NCI-H187 treated with DMSO at 0.1 percent for 48 hours (cell line): ENCODE data around the gene ETV4.

ENCODE experiments used
- DNase-seq: peaks from one replicate; lab custom pipeline; 2025; lab: John Stamatoyannopoulos, UW

ETV4 gene

DNA sequence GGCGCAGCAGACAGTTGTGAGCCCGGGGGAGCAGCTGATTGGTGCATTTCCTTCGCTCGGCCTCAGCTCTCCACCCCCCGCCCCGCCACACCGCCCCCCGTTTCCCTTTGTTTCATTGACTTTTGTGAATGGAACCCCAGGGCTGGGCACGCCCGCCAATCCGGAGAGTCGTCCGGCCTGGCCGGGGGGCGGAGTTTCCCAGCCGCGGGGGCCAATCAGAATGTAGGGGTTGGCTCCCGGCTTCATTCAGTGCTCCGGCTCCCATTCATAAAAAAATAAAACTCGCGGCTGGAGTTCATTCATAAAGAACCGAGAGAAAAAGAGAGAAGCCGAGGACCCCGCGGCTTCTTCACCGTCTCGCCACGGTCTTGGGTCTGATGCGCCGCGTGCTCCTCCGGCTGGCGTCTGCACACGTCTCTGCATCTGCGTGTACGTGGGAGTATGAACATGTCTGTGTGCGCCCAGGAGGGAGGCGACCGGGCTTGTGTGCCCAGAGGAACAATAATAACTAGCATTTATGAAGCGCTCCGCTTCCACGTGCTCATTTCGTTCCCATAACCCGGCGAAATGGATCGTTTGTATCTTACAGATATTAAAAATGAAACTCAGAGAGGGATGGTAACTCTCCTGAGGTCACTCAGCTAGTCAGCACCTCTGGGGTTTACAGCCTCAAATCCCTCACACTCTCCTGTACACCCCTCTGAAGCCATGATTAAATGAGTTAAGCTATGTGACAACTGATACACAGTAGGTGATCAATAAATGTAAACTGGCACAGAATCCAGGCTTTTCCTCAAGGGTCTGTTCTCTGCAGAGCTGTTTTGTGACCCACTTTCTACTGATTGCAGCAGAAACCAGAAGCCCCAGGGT lies at the start of gene ETV4:
Gene ETV4 (minus strand): TSS at position 22 of the 870 bp plus-strand sequence. CDS start 723 bp downstream, outside the sequence.
- DNase-seq: no peak

DNA sequence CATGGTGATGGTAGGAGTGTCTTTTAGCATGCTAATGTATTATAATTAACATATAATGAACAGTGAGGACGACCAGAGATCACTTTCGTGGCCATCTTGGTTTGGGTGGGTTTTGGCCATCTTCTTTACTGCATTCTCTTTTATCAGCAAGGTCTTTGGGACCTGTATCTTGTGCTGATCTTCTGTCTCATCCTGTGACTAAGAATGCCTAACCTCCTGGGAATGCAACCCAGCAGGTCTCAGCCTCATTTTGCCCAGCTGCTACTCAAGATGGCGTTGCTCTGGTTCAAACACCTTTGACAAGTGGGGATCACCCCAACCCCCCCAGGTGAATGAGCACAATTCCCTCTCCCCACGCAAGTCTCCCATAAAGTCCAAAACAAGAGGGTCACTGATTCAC lies 49.3 kb upstream of the ETV4 start:
- no peak for DNase-seq

DNA sequence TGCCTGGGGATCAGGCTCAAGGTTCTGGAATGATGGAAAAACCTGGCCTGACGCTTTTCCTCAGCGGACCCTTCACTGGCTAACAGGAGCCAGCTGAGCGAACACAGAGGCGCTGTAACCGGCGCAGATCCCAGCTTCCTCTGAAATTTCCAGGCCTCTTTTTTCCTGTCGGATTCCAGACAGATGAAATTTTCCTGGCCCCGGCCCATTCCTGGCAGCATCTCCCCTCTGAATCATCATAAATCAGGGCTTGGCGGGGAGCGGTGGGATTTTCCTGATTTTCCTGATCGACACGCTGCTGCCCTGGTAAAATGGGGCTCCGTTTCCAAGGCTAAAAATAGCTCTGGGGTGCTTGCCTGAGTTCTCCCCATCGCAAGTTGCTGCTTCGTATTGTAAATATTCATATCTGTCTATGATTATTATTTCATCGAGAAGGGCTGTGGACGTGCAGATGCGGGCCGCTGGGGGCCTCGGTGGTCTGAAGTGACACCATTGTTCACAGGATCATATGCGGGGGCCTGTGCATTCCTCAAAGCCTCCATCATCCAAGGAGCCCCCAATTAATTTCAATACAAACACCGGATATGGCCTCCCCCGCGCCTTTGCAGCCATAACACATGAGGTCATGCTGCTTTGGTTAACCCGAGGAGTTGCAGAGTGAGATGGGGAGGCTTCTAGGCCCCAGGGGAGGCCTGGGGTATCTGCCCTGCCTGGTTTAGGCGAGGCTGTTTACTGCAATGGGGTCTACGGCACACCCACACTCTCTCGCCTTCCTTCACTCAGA lies 45.8 kb upstream of the ETV4 start:
- no peak for DNase-seq

DNA sequence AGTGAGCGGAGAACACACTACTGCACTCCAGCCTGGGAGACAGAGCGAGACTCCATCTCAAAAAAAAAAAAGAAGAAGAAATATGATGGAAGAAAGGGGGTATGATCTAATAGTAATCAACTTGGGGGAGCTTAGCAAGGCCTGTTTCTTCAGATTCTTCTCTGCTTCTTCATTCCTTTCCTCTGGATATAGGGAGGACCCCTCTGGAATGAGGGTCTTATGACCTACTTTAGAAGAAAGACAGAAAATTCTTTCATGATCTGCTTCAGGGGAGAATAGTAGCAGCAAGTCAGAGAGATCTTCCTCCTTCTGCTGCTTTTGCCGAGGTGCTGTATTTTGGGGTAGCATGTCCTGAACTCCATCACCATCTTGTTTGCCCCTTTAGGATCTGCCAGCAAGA lies 44.9 kb upstream of the ETV4 start:
- no peak for DNase-seq

DNA sequence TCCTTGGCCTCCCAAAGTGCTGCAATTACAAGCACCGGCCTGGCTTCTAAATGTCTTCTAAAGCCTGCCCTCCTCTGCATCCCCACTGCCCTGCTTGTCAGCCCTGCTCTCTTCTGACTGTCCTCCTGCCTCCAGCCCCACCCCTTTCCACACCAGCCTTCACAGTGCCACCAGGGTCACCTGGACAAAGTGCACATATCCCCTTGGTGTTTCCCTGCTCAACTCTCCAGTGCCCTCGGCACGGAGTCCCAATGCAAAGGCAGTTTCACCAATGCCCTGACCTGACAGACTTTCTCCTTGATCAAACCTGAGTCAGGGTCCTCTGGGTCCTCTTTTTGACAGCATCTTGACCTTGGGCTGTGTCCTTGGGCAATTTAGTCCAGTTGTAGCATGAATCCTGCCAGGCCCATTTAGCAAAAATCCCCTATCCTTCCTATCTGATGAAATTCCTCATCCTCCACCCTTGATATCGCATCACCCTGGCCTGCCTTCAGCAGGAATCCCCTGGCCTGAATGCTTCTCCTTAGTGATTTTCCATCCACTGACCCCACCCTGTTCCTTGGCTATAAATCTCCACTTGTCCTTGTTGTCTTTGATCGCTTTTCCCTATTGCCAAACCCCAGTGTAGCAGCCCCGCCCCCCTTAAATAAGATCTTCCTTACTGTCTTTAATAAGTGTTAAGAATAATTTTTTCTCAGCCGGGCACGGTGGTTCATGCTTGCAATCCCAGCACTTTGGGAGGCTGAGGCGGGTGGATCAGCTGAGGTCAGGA lies 42.7 kb upstream of the ETV4 start:
- no peak for DNase-seq

DNA sequence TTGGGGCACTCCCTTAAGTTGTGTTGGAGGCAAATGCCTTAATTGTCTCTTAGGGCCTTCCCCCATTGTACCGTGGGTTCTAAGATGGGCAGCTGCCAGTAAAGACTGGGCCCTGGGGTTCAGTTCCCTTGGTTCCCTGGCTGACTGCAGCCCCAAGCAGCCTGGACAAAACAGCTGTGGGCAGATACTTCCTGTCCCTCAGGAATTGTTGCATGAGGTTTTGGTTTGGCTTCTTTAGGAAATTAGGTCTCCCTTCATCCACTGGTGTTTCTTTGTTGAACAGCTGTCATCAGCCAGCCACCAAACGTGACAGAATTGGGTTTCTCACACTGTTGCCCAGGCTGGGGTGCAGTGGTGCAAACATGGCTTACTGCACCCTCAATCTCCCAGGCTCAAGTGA lies 42.0 kb upstream of the ETV4 start:
- no peak for DNase-seq

DNA sequence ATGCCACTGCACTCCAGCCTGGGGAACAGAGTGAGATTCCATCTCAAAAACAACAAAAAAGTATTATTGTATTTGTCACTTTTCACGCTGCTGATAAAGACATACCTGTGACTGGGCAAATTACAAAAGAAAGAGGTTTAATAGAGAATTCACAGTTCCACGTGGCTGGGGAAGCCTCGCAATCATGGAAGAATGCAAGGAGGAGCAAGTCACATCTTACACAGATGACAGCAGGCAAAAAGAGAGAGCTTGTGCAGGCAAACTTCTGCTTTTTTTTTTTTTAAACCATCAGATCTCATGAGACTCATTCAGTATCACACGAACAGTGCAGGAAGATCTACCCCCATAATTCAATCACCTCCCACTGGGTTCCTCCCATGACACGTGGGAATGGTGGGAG lies 41.5 kb upstream of the ETV4 start:
- DNase-seq: no peak

DNA sequence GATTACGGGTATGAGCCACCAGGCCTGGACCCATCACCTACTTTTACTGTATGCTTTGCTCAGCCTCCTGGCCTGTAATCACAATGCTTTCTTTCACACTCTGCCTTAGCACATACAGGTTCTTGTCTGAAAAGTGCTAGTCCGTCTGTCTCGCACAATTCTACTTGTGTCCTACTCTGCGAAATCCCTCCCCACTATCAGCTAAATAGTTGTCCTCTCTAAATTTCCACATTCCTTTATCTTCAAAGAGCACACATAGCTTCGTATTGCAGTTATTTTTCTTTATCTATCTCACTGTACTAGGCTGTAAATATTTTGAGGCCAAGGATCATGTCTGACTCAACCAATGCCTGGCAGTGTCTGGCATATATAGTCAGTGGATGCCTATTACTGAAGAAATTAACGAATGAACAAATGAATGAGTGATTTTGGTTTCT lies 38.5 kb upstream of the ETV4 start:
- DNase-seq: no peak

DNA sequence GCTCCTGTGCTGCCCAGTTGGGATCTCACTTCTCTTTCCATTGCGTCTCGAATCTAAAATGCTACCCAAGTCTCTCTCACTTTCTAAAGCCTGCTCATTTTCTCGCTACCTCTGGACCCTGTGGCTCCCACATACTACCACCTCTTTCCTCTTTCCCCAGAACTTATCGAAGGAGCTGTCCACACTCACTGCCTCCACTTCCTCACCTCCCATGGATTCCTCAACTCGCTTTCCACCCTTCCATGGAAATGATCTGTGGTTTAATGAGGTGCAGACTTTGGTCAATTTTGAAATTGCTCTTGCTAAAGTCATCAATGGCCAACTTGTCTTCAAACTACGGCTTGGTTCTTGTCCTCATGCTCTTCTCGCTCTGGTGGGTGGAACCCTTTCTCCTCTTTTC lies 37.2 kb upstream of the ETV4 start:
- no peak for DNase-seq

DNA sequence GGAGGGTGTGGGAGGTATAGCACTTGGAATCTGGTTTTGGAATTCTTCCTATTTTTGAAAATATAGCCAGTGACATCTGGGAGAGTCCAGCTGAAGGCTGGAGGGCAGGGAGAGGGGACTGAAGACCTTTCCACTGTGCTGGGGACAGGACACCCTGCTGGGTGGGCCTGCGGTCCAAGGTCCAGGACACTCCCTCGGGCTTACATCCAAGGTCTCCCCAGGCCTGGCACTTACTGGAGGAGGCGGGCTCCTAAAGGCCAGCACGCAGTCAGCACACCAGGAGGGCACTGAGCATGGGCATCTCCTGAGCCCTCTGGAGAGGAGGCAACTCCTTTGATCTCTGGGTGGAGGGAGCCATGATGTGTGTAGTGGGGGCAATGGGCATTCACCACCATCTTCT lies 35.5 kb upstream of the ETV4 start:
- DNase-seq: no peak

DNA sequence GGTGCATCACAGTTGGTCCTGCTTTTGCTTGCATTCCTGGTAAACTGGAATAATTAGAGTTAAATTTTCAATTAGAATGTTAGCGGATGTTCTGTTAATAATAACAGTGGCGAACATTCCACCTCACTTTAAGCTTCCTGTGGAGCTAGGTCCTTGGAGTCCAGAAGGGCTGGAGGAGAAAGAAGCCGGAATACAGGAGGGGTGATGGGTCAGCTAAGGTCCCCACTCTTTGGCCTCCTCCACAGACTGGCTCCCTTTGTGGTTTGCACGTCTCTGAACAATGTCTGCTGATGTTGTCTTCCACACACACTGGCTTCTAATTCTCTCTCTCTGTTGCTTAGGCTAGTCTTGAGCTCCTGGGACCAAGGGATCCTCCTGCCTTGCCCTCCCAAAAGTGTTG lies 35.0 kb upstream of the ETV4 start:
- DNase-seq: no peak

DNA sequence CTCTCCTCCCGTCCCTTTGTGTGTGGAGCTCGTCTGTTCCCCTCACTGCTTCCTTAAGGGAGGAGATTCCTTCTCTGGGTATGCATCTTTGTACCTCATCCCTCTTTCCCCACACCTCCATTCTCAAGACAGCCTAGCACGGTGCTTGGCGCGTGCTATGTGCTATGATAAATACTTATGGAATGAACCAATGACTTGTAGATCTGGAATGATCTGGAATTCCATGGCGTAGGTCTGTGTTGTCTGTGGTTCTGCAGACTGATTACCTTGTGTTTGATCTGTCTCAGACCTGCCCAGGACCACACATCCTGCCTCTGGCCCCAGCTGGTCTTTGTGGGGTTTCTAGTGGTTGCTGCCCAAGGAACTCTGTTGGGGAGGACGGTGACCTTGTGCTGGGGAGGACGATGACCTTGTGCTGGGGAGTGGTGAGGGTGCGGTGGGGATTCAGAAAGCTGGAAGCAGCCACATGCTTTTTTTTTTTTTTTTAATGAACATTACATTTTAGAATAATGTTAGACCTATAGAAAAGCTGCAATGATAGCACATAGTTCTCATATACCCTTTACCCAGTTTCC lies 33.5 kb upstream of the ETV4 start:
- no peak for DNase-seq

DNA sequence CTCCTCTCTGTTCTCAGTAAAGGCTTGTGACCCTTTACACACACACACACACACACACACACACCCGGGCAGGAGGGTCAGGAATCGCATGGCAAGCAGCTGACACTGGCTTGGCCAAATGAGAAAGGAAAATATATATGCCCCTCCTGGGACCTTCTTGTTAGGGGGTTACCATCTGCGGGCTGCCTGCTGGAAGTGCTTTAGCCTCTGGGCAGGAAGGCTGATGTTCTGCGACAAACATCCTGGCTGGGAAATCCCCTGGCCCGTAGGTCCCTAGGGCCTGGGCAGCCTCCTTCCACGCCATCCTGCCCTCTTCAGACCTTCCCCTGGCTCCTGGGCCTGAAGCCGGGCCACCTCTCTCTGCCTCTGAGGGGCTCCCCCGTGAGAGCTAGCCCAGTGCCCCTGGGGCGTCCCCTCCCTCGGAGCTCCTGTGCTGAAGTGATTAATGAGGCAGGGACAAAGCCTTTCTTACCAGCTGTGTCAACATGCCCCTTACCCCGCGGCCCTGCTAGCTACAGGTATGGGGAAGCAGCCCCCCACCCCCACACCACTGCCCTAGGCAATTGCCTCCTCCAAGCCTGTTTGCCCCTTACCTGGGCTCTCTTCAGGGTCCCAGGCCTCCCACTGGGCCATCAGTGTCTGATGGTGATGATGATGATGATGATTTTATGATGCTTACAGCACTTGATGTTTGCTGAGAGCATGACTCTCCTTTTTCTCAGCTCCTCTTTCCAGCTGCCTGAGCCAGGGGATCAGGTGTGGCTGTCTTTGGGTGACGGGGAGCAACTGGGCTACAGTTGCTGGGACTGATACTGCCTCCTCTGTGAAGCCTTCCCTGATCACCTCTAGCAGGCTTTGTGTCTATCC lies 32.8 kb upstream of the ETV4 start:
- DNase-seq: no peak

DNA sequence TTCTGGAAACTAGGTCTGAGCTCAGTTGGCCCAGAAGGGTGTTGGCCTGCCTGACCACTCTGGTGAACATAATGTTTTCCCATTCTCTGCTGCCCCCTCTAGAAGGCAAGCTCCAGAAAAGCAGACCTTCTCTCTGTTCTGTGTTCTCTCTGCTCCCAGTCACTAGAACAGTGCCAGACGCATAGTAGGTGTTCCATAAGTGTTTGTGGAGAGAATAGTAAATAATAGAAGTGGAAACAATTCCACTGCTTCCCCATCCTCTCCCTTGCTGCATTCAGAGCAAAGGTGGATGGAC lies 32.2 kb upstream of the ETV4 start:
- DNase-seq: no peak

DNA sequence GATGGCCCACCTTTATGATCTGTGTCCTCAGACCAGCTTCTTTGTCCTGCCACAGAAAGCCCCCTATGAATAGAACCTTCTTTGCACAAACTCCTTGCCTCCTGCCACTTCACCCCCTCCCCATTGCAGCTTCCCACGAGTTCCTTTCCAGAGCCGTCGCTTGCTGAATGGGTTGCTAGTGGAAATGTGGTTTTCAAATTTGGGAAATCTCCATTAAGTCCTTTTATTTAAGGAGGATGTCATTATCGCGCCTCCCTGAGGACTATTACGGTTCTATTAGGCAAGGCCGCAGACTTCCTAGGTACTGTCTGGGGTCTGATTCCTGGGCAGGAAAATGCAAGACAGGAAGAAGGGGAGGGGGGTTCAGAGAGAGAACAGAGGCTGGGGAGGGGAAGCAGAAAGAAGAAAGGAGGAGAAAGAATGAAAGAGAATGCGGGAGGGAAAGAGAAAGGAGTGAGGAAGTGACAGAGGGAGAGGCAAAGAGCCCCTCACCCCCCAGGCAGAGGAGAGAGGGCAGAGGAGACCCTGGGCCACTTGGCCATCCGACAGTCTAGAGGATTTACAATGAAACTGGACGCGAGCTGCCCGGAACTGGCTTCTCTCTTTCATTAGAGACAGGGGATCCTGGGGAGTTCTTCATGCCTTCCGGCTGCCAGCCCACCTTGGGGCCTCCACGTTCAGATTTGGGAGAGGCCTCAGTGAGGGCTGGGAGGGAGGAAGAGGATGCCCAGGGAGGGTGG lies 31.7 kb upstream of the ETV4 start:
- no peak for DNase-seq

DNA sequence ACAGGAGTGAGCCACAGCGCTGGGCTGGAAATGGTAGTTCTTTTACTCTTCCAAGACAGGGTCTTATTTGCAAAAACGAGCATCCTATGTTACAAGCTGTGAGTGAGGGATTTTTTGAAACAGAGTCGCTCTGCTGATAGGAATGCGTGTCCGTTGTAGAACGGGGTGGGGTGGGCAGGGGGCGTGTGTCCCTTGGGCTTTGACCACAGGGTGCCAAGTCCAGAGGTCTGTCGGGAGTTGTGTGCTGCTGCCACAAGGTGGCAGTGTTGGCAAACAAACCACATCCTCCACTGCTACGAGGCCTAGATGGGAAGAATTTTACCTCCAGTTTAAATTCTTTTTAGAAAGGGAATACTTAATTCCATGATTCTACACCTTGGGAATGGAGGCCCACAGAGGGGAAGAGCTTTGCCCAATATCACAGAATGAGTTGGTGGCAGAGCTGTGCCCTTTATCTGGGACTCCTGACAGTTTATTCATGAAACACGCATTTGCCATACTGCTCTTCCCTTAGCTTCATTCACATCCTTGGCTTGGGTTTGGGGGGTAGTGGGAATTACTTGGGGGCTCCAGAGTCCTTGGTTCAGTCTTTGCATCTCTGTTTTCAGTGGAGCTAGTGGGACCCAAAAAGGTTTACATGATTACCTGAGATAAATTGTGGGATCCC lies 30.6 kb upstream of the ETV4 start:
- no peak for DNase-seq

DNA sequence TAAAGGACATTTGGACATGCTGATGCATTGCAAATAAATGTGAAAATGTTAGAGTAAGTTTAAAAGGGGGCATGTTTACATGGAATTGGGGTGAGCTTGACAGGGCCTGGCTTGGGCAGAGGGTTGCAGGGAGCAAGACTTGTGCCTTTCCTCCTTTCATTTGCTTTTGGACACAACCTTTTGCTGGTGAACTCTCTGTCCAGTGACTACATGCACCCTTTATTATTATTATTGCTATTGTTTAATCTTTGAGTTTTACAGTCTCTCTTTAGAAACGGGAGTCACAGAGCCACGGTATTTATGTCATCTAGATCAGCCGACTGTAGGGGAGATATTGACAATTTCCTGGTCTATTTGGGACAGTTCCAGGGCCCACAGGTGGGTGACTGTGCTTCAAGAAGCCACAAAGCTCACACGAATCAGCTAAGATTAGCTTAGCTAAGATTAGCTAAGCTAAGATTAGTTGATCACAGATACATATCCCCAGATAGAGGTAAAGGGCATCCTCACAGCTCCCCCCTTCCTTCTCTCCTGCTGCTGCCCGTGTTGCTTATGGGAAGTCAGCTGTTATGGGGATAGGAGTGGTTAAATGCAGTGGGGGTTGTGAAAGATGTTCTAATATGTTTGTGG lies 28.9 kb upstream of the ETV4 start:
- DNase-seq: no peak

DNA sequence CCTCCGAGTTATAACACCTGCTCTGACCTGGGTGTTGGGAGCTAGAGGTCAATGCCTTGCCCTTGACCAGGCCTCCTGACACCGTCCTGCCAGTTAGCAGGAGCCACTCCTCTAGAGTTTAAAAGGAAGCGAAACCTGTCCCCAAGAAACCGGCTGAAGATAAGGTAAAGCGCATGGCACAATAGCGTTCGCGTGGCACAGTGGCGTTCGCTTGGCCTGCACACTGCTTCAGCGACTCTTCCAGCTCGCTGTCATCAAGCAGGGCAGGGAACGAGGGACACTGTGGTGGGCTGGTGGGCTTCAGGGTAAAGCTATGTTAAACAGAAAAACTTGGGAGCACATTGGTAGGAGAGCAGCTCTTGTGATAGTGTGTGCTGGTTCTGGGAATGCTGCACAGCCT lies 28.2 kb upstream of the ETV4 start:
- DNase-seq: no peak

DNA sequence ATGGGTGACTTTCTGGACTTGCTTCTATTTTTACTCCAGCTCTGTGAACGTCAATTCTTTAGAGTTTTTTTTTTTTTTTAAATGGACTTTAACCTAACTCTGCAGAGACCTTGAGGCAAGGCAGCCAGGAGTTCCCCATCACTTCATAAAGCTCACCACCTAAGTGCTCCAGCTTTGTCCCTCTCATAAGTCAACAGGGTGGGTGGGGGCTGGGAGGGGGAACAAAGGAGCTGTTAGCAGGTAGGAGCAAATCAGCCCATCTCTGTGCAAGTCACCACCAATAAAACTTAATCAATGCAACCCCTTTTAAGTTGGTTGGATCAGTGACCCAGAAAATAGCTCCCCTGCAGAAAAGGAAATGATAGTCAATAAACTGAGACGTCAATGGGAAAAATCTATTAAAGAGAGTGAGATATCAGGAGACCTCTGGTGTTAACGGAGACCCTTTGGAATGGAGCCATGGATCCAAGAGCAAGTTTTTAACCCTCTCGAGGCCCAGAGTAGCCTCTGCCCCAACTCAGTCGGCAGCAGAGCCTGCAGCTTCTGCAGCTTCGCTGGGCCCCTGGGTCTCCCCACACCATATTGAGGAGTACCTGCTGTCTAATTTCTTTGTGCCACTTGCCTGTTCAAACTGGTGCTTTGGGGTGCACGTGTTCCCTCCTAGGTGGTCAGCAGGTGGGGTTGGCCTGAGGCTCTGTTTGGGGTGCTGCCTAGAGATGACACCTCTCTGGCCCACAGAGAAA lies 27.6 kb upstream of the ETV4 start:
- no peak for DNase-seq
